HG03432 (cell line): ENCODE data around the gene APOBEC3B.
"Not testable (repeated sequence)": the region's sequence is repeated elsewhere in the genome, so short reads cannot be mapped to it uniquely, and the experiment has no call there.

Source experiments
- ATAC-seq: cut with Tn5 transposase; IDR thresholded peaks from one replicate; pipeline ENCODE4 v1.9.1; 2021; ENCODE audit warnings: mild to moderate bottlenecking, moderate library complexity; ENCODE audit not compliant: unreplicated experiment

APOBEC3B gene

DNA sequence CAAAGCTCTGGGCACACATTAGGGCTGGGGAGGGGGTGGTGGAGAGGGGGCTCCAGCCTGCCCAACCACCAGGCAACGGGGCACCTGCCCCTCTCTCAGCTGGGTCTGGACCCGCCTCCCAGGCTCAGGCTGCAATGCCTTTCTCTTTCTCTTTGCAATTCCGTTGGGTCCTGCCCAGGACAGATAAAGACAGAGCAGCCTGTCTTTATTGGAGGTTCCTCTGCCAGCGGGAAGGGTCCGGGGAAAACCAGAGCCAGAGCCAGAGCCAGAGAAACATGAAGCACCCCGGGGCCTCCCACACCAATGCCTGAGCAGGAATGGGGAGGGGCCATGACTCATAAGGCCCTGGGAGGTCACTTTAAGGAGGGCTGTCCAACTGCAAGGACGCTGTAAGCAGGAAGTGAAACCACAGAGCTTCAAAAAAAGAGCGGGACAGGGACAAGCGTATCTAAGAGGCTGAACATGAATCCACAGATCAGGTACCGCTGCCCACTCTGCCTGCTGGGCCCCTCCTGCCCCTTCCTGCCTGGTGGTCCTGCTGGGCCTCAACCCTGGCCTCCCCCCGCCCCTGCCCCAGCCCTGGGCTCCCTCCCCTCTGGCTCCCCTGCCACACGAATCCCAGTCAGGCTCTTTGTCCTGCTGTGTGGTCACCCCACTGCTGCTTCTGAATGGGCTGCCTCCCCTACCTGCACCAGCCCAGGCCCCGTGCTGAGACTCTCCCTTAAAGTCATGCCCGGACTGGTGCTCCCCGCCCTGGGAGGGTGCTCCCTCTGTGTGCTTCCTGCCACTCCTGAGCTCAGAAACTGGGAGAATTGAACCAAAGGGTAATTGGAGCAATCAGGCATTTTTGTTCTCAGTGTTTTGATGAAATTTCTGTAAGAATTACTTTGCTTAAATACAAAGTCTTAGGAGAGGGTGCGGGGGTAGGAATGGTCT, at the start of gene APOBEC3B:
APOBEC3B (plus strand) TSS at position 356 of the 936 bp plus-strand sequence; CDS start at position 463, 107 bp downstream.
- peak; percentile 47 for ATAC-seq

DNA sequence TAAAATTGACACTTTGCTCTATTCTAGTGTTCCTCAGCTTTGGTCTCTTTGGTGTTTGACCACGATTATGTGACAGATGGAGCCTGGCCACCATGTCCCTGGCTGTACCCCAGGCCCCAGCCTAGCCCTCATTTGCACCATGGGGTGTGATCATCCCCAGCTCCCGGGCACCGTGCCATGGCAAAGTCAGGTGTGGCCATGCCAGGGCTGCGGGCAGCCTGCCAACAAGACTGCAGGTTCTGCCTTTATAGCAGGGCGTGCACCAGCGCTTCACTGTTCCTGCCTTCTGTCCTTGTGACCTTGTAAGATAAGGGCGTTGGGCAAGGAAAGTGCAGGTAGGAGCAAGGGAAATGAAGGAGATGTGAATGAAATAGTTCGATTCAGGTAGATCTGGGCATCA, 47.1 kb upstream of the APOBEC3B start:
- no peak for ATAC-seq

DNA sequence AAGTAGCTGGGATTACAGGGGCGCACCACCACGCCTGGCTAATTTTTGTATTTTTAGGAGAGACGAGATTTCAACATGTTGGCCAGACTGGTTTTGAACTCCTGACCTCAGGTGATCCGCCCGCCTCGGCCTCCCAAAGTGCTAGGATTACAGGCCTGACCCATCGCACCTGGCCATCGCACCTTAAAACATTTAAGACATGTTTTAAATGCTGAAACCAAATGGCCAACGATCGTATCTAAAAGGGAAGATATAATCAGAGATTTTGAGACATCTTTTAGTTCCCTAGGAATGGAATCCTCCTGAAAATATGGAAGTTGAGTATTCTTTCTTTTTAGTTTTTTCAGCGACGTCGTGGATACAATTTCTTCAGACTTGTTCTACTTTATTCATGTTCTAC, 46.5 kb upstream of the APOBEC3B start:
- ATAC-seq, result no peak

DNA sequence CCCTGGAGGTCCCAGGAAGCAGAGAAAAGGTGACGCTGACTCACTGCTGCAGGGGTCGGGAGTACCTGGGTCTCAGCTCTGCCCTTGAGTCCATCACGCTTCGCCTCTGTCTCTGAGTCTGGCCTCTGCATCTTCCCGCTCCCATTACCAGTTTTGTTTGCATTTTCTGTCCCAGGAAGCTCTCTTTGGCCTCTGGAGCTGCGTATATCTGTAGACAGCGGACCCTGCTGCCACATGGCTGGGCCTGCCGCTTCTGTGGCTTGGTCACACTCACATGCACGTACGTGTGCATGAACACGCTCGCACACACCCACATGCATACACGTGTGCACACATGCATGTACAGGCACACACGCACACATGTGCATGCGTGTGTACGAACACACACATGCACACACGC, 45.6 kb upstream of the APOBEC3B start:
- no peak for ATAC-seq

DNA sequence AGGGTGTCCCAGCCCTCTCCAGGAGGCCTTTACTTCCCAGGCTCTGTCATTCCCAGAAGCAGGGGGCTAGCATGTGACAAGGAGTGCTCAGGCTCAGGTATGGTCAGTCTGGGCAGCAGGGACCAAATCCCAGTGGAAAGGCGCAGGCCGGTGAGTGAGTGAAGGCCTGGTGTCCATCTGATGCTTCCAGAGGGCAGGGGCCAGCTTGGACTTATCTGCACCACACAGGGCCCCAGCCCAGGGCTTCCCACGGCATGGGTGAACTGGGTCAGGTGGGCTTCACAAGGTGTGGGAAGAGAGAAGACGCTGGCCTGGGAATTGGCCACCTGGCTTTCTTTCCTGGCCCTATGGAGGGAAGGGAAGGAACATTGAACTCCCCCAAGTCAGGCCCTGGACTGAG, 45.1 kb upstream of the APOBEC3B start:
- no peak for ATAC-seq

DNA sequence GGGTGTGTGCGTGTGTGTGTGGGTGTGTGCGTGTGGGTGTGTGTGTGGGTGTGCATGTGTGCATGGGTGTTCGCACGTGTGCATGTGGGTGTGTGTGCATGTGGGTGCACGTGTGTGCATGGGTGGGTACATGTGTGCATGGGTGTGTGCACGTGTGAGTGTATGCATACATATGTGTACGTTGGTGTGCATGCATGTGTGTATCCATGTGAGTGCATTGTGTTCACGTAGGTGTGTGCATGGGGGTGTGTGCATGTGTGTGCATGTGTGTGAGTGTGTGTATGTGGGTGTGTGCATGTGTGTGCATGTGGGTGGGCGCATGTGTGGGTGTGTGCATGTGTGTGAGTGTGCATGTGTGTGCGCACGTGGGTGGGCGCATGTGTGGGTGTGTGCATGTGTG, 44.6 kb upstream of the APOBEC3B start:
- no peak for ATAC-seq

DNA sequence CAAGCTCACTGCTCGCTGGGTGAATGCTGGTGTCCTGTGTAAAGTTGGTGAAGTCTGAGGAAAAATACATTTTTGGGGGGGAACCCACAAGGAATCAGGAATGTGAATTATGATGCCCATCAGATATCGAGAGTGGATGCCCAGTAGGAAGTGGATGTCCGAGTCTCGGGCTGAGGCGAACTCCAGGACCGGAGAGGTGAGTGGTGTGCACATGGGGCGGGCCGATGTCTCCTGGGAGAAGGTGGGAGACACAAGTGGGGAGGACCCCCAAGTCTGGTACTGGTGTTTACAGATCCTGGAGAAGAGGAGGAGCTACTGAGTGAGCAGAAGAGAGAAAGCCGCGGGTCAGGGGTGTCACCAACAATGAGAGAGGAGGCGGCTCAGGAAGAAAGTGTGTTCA, 43.9 kb upstream of the APOBEC3B start:
- no peak for ATAC-seq

DNA sequence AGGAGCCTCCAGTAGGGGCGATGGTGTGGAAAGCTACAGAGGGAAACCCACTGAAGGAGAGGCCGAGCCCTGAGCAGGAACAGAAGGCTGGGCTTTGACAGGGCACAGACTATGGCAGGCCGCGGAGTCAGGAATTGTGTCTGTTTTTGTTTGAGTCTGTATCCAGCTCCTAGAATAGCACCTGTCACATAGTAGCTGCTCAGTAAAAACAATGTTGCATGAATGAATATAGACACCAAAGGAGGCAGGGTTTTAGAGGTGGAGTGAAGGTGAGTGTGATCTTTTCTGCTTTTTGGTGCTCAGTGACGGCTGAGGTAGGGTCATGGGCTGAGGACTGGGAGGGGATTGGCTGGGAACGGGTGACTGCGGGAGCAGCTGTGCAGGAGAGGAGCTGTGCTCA, 43.2 kb upstream of the APOBEC3B start:
- ATAC-seq, result no peak

DNA sequence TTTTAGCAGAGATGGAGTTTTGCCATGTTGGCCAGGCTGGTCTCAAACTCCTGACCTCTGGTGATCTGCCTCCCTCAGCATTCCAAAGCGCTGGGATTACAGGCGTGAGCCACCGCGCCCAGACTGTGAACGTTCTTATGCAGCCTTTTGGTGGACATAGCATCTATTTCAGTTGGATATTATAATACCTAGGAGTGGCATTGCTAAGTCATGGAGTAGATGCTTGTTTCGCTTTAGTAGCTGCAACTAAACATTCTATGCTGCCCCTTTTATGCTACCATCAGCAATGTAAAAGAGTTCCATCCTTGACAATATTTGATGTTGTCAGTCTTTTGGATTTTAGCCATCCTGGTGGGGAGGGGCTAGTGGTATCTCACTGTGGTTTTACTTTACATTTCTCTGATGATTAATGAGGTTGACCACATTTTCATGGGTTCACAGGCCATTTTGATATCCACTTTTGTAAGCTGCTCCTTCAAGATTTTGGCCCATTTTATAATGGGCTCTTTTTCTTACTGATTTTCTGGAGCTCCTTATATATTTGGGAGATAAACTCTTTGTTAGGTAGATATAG, 41.2 kb upstream of the APOBEC3B start:
- ATAC-seq, result peak; percentile 20

DNA sequence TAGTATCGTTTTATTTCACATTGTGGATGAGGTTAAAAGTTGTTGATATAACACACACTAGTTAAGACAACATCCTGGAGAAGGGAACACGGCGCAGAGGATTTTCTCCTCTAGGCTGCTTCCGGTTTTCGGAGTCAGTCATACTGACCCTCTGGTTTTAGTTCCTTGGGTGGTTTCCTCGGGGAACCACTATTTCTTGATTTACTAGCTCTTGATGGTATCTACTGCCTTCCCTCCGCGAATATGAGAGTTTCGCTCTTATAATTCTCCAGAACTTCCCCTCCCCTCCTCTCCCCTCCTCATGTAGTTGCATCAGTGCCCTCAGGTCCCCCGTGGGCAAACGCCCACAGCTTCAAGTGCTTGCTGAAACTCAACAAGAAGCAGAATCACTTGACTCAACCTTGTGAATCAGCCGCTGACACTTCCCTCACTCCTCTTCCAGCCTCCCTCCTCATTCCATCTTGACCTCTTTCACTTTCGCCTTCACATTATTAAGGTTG, 40.6 kb upstream of the APOBEC3B start:
- ATAC-seq, result peak; percentile 77

DNA sequence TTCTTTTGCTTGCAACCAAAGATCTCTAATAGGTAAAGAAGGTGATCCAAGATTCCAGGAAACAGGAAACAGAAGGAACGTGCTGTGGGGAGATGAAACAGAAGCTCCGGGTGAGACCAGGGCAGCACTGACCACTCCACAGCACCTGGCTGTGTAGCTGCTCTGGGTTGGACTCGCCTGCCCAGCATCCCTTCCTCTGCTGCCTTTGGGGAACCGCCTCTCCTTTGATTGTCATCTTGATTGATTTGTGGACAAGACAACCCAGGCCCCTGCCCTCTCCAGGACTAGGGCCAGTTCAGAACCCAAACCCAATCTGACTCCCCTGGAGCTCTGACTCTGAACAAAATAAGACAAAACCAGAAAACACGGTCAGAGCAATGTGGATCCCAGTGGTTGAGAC, 39.4 kb upstream of the APOBEC3B start:
- no peak for ATAC-seq

DNA sequence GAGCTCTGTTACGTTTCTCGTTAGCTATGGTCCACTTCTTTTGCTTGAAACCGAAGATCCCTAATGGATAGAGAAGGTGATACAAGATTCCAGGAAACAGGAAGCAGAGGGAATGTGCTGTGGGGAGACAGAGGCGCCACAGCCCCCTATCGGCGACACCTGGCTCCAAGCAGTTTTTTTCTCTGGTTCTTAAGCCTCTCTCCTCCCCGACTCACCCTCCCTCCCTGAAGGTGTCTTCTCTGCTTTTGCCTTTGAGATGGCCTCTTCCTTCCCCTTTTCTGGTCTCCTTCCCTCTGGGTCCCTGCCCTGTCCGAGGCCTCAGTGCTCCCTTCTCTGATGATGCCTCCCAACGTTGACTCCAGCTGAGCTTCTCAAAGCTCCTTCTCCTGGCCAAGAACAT, 38.9 kb upstream of the APOBEC3B start:
- no peak for ATAC-seq

DNA sequence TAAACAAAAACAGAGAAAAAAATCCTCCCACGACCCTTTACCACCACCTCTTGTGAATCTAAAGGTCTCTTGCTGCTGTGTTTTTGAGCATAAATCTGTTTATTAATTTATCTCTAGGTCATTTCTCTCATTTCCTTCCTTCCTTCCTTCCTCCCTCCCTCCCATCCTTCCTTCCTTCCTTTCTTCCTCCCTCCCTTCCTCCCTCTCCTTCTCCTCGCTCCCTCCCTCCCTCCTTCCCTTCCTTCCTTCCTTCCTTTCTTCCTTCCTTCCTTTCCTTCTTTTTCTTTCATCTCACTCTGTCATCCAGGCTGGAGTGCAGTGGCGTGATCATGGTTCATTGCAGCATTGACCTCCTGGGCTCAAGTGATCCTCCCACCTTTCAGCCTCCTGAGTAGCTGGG, 38.3 kb upstream of the APOBEC3B start:
- ATAC-seq, result no peak

DNA sequence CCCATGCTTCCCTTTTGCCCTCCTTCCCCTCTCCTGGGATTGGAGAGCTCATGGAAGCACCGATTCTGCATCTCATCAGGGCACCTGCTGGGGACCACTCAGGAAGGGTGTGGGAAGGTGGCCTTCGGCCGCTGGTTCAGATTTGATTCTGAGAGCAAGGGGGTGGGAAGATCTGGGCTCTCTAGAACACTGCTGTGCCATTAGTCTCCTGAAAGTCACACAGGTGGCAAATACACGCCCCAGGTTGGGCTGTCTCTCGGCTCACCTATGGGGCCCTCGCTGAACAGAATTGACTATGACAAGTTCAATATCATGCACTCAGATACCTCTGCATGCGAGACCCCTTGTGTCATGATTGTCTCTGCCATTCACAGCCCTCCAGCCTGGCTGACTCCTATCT, 37.5 kb upstream of the APOBEC3B start:
- ATAC-seq, result no peak

DNA sequence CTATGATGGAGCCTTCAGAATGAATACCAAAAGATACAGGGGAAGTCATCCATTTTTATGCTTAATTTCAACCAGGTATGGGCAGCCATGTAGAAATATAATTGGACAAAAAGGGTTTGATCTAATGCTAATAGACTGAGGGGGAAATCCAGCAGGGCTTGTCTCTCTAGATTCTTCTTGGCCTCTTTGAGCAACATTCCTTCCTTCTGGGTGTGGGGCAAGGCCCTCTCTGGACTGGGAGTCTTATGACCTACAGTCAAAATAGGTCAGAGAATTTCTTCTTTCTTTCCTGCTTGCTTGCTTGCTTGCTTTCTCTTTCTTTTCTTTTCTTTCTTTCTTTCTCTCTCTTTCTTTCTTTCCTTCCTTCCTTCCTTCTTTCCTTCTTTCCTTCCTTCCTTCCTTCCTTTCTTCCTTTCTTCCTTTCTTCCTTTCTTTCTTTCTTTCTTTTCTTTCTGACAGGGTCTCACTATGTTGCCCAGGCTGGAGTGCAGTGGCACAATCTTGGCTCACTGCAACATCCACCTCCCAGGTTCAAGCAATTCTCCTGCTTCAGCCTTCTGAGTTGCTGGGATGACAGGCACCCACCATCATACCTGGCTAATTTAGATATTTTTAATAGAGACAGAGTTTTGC, 36.3 kb upstream of the APOBEC3B start:
- not testable (repeated sequence) for ATAC-seq

DNA sequence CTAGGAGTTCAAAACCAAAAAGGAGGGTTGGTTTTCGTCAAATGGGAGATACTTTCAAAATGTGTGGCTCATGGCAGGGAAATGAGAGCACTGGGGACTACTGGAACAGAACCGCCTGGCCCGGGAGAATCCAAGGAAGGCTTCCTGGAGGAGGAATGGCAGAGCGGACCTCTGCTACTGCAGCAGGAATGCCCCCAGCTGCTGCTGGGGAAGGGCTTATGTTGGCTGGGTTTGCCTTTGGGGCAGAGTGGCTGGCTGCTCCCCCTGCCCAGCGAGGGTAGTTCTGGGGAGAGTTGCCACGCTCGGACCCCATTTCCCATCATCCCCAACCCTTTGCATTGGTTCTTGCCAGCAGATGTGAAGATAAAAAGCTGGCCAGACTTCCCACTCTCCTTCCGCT, 35.4 kb upstream of the APOBEC3B start:
- ATAC-seq, result no peak

DNA sequence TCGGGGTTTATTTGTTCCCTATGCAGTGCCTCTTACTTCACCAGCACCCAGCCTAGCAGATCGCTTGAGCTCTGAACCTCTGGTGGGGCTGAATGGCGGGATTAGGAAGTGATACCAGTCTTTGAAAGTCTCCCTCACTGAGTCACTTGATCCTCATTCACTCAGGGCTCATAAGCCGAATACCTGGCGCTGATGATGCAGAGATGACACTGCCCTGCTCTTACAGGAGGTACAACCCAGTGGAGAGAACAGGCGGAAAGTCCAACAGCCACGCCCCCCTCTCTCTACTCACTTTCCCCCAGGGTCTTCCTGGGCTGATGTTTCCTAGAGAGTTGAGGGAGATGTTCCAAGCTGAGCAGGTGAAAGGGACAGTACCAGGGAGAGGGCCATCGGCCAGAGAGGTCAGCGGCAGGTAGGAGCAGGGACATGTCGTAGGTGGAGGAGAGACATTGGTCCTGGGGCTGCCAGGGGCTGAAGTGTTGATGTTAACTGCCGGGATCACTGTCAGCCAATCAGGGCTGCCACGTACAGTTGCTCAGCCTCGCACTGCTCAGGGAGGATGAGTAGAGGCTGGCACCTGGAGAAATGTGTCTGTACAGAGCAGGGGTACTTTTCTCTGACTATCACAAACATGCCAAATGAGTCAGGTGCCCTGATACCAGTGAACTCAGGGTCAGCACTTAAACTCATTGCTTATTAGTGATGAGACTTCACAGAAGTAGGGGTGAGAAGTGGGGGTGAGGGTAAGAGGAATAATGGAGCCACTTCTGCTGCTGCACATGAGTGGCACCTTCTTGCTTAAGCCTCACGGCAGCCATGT, 34.6 kb upstream of the APOBEC3B start:
- no peak for ATAC-seq

DNA sequence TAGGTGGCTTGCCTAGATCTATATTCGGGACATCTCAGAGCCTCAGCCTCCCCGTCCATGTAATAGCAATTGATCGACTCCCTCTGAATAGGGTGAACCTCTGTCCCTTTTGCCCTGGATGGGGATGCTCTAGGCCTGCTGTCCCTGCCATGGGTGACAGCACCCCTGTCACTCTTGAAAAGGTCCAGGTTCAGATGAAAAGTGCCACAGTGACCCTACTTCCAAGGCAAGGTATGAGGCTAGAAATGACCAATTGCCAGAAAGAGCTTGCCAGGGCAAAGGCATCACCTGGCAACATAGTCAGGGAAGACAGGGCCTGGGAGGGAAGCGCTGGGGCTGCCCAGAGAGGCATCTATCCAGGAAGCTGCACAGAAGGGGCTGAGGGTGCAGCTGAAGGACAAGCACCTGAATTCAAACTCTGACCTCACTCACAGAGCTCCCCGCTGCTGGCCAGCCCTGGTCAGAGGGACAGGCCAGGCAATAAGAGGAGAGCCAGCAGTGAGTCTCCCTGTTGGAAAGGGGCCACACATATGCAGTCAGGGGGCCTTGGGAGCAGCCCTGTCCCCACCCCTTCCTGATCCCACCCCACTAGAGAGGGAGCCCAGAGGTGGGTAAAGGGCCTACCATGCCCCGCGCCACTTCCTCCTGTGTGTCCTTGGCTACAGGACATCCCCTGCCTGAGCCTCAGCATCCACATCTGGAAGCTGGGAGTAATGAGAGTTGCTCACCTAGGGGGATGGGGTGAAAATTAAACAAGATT, 33.8 kb upstream of the APOBEC3B start:
- ATAC-seq, result no peak

DNA sequence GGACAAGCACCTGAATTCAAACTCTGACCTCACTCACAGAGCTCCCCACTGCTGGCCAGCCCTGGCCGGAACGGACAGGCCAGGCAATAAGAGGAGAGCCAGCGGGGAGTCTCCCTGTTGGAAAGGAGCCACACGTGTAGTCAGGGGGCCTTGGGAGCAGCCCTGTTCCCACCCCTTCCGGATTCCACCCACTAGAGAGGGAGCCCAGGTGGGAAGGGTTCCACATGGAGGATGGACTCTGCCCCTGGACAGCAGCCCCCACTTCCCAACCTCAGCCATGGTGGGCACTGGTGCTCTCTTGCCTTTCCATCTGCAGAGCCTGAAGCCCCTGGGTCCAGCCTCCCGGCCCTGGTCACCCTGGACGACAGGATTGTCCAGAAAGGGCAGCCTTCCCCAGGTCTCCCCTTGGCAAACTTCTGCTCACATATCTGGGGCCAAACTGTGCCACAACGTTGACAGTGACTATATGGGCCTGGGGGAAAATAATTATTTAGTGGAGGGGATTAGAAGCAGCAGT, 32.2 kb upstream of the APOBEC3B start:
- no peak for ATAC-seq
